H1 (cell line): ENCODE data around the gene NLRP12.

Experiments
- CHD2 ChIP-seq: IDR thresholded peaks from 2 replicates; pipeline ENCODE4 v1.6.1; 2012; ENCODE audit warnings: low read length, improper control_type of control experiment
- POLR2A ChIP-seq, 2 experiments: IDR thresholded peaks; 1 replicate in 1 of 2; 2 replicates in 1 of 2; pipeline ENCODE4 v1.6.1; 2011; ENCODE audit warnings: low read depth in 2 of 2, low read length in 2 of 2, mild to moderate bottlenecking in 2 of 2; ENCODE audit errors: control extremely low read depth in 1 of 2

DNA sequence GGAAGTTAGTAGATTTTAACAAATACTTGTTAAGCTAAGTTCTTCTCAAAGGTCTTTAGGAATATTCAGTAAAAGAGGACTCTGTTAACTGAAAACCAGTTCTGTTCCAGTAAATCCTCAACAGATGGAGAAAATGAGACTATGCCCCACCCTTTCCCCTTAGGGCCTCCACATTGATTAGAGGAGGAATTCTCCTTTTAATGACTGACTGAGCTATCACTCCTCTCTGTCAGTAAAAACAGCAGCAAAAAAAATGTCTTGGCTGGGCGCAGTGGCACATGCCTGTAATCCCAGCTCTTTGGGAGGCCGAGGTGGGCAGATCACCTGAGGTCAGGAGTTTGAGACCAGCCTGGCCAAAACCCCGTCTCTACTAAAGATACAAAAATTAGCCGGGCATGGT is 50.1 kb downstream of the NLRP12 start:
- TF ChIP-seq CHD2: no peak
- TF ChIP-seq POLR2A (IDR thresholded peaks at IDR 0.05; ENCODE audit: control extremely low read depth in 1 of 2, low read depth in 2 of 2, low read length in 2 of 2): no peak
